Epithelial cell of esophagus (primary cell): ENCODE measurements around the gene ZBBX.

Source experiments
- DNase-seq: peaks from one replicate; pipeline ENCODE4 v3.0.0; 2010; ENCODE audit warnings: low read depth
- H3K4me3 ChIP-seq: 2 replicates; pipeline ENCODE4 v1.5.1; 2011; ENCODE audit warnings: mild to moderate bottlenecking, low read length, control low read depth
- TF ChIP-seq, protein P1 (sequence below): IDR thresholded peaks from 2 replicates; pipeline ENCODE4 v1.5.1; 2011; ENCODE audit warnings: low read depth, mild to moderate bottlenecking, low read length, control low read depth, inconsistent platforms; ENCODE audit not compliant: insufficient read depth; ENCODE audit errors: missing control alignments

ZBBX gene

GRCh38 chr3:167287308-167287707 lies 92.8 kb downstream of the ZBBX start:
- H3K4me3 ChIP-seq = no peak overlapping the region
- no peak for DNase-seq
- TF ChIP-seq, protein P1, sequence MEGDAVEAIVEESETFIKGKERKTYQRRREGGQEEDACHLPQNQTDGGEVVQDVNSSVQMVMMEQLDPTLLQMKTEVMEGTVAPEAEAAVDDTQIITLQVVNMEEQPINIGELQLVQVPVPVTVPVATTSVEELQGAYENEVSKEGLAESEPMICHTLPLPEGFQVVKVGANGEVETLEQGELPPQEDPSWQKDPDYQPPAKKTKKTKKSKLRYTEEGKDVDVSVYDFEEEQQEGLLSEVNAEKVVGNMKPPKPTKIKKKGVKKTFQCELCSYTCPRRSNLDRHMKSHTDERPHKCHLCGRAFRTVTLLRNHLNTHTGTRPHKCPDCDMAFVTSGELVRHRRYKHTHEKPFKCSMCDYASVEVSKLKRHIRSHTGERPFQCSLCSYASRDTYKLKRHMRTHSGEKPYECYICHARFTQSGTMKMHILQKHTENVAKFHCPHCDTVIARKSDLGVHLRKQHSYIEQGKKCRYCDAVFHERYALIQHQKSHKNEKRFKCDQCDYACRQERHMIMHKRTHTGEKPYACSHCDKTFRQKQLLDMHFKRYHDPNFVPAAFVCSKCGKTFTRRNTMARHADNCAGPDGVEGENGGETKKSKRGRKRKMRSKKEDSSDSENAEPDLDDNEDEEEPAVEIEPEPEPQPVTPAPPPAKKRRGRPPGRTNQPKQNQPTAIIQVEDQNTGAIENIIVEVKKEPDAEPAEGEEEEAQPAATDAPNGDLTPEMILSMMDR = no peak

- TF ChIP-seq, protein P1 = no peak
Observed at GRCh38 chr3:167274141-167274874, 105.8 kb downstream of the ZBBX start.

DNA sequence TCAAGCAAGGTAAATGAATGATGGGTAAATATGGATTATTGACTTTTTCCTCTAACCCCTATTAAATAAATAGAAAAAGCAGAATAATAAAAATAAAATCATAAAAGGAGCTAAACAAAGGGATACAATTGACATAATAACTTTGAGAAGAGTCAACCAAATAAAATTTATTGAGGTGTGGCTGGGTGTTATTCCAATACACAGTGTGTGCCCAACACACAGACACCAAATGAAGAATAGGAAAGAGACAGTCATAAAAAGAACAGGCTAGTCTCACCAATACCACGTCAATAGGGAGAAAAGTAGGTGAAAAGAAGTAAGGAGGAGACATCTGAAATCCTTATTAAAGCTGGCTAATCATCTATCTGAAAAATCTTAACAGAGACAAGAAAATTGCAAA lies 127.1 kb downstream of the ZBBX start:
- no peak overlapping the region for H3K4me3 ChIP-seq
- DNase-seq = no peak
- TF ChIP-seq, protein P1 = no peak

More at GRCh38 chr3:167274141-167274874, 105.8 kb downstream of the ZBBX start:
- H3K4me3 ChIP-seq = no peak overlapping the region
- no peak for DNase-seq

DNA sequence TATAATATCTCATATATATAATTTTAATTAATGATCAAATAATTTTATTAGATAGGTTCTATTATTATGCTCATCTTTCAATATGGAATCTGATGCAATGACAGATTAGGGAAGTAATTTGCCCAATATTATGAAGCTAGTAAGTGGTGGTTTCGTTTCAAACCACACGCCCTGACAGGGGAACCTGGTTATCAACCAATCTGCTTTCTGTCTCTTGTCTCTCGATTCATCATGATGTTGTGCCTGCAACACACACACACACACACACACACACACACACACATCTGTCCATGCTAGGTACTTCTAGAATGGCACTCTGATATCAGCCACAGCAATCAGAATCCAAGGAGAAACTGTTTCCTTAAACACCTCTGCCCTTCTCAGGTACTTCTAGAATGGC lies 128.4 kb downstream of the ZBBX start:
- TF ChIP-seq, protein P1 = no peak
- DNase-seq = no peak
- H3K4me3 ChIP-seq = no peak overlapping the region

- no peak for DNase-seq
- no peak overlapping the region for H3K4me3 ChIP-seq
- TF ChIP-seq, protein P1 = no peak
Observed at GRCh38 chr3:167246252-167246651, 133.8 kb downstream of the ZBBX start.

GRCh38 chr3:167241048-167241845 lies 138.8 kb downstream of the ZBBX start:
- TF ChIP-seq, protein P1 = no peak
- peak; percentile 4 for DNase-seq
- H3K4me3 ChIP-seq = no peak overlapping the region
